Stimulated activated CD4-positive, alpha-beta T cell treated with anti-CD3 and anti-CD28 coated beads, Interleukin-2, amount 100 ng/mL, for 4 hours (primary cell): ENCODE data around the gene PLBD2.
A peak's percentile ranks its signal among the peaks of the same experiment; 100 is the strongest.

Experiments
- DNase-seq: peaks from one replicate; pipeline ENCODE4 v3.0.0-alpha.2; 2020; ENCODE audit warnings: low read depth

PLBD2 gene

GRCh38 chr12:113358381-113359132 is at the start of gene PLBD2:
PLBD2 (plus strand) TSS chr12:113358587; CDS start chr12:113358601, 14 bp downstream.
- peak; percentile 95 for DNase-seq

- DNase-seq: no peak
Measured at GRCh38 chr12:113310489-113310888, 47.9 kb upstream of the PLBD2 start.

GRCh38 chr12:113314121-113314529 is 44.3 kb upstream of the PLBD2 start:
- no peak for DNase-seq

GRCh38 chr12:113315358-113315757 is 43.0 kb upstream of the PLBD2 start:
- no peak for DNase-seq

- DNase-seq: no peak
Measured at GRCh38 chr12:113316155-113316554, 42.2 kb upstream of the PLBD2 start.

GRCh38 chr12:113317122-113317521 is 41.3 kb upstream of the PLBD2 start:
- DNase-seq: no peak

- no peak for DNase-seq
Measured at GRCh38 chr12:113318046-113318656, 40.2 kb upstream of the PLBD2 start.

- no peak for DNase-seq
Measured at GRCh38 chr12:113318900-113319628, 39.3 kb upstream of the PLBD2 start.

- no peak for DNase-seq
Measured at GRCh38 chr12:113320401-113320800, 38.0 kb upstream of the PLBD2 start.

GRCh38 chr12:113322343-113322742 is 36.0 kb upstream of the PLBD2 start:
- DNase-seq: no peak

- DNase-seq: no peak
Measured at GRCh38 chr12:113325916-113326315, 32.5 kb upstream of the PLBD2 start.

GRCh38 chr12:113326775-113327395 is 31.5 kb upstream of the PLBD2 start:
- DNase-seq: no peak

GRCh38 chr12:113328368-113328889 is 30.0 kb upstream of the PLBD2 start:
- DNase-seq: no peak

GRCh38 chr12:113329022-113329790 is 29.2 kb upstream of the PLBD2 start:
- DNase-seq: no peak

GRCh38 chr12:113329791-113330417 is 28.5 kb upstream of the PLBD2 start:
- no peak for DNase-seq

- DNase-seq: no peak
Measured at GRCh38 chr12:113330505-113330904, 27.9 kb upstream of the PLBD2 start.

- no peak for DNase-seq
Measured at GRCh38 chr12:113332688-113333417, 25.5 kb upstream of the PLBD2 start.

- DNase-seq: no peak
Measured at GRCh38 chr12:113333418-113333750, 25.0 kb upstream of the PLBD2 start.

GRCh38 chr12:113333877-113334785 is 24.3 kb upstream of the PLBD2 start:
- no peak for DNase-seq
